Esophagus muscularis mucosa (tissue), 4 donors: Measurements from ENCODE around the gene RNGTT. TPM values are rescaled to one million over a fixed set of nuclear protein-coding genes. Genes with fewer than 3 reads are reported as not detected.
A peak's percentile ranks its signal among the peaks of the same experiment; 100 is the strongest.

ENCODE experiments used
- DNase-seq: peaks from one replicate; pipeline ENCODE4 v3.0.0-alpha.2; 2017; ENCODE audit errors: extremely low spot score
- H3K27ac ChIP-seq, 4 donors: fragments of 200-600 bp; sonication (generic); replicated peaks in 1 of 4; 1 replicate in 3 of 4; 2 replicates in 1 of 4; pipeline ENCODE4 v1.5.1; 2016 to 2019; ENCODE audit warnings: mild to moderate bottlenecking in 1 of 4
- H3K27me3 ChIP-seq, 4 donors: fragments of 200-600 bp; sonication (generic); one replicate each; pipeline versions ENCODE4 v1.5.1 to v1.6.0; 2016 to 2019
- H3K36me3 ChIP-seq, 4 donors: fragments of 200-600 bp; sonication (generic); one replicate each; pipeline ENCODE4 v1.5.1; 2016 to 2019
- H3K4me1 ChIP-seq, 4 donors: fragments of 200-600 bp; sonication (generic); one replicate each; pipeline ENCODE4 v1.5.1; 2016 to 2019
- H3K4me3 ChIP-seq, 4 donors: fragments of 200-600 bp; sonication (generic); 1 replicate in 2 of 4; 2 replicates in 2 of 4; pipeline ENCODE4 v1.5.1; 2016 to 2019; ENCODE audit warnings: mild to moderate bottlenecking in 4 of 4, moderate library complexity in 1 of 4
- H3K9me3 ChIP-seq, 4 donors: fragments of 200-600 bp; sonication (generic); 1 replicate in 3 of 4; 2 replicates in 1 of 4; pipeline ENCODE4 v1.5.1; 2016 to 2019
- CTCF ChIP-seq, 3 experiments: fragments of 200-600 bp in 2 of 3; fragments of 450-650 bp in 1 of 3; sonication (generic) in 2 of 3; IDR thresholded peaks; one replicate each; pipeline ENCODE4 v1.5.1; 2017 to 2019; ENCODE audit warnings: antibody characterized with exemption in 3 of 3, mild to moderate bottlenecking in 2 of 3, moderate library complexity in 1 of 3
- EP300 ChIP-seq: sonication (generic); formaldehyde crosslinking; IDR thresholded peaks from one replicate; pipeline ENCODE4 v1.6.1; 2017; ENCODE audit warnings: antibody characterized with exemption
- POLR2A ChIP-seq: fragments of 450-650 bp; IDR thresholded peaks from one replicate; pipeline ENCODE4 v1.6.1; 2017; ENCODE audit warnings: antibody characterized with exemption, moderate library complexity, mild to moderate bottlenecking, low read depth
- POLR2AphosphoS5 ChIP-seq, 2 donors: sonication (generic); formaldehyde crosslinking; IDR thresholded peaks; one replicate each; pipeline ENCODE4 v1.6.1; 2017; ENCODE audit warnings: antibody characterized with exemption in 2 of 2
- WGBS: methylation state at CpG from one replicate; pipeline ENCODE4 v1.1.5; 2018; 5-methylcytosine and 5-hydroxymethylcytosine counted together
- intact Hi-C: fragments of 100-400 bp; cut with DNase I; formaldehyde crosslinking; loops from one replicate; pipeline ENCODE4 v1.15.1; 2023
- total RNA-seq, 4 donors: library from RNA; depleted of rRNA; stranded (reverse); fragments of >200 nt; gene quantifications; one replicate each; pipeline versions ENCODE4 v1.1.0 to v1.2.1, GENCODE V29; 2016

The RNGTT gene
- total RNA-seq, 4 donors from 2014 or later = 10.7 to 13.9 (median 12.0) TPM

- H3K27ac ChIP-seq = no peak overlapping the region
- H3K36me3 ChIP-seq = peaks cover 0 to 5% (median 2%) of the 10 kb centered on the region in 4 donors
- H3K4me3 ChIP-seq = no peak overlapping the region
- H3K27me3 ChIP-seq = no peaks in the 10 kb centered on the region
- DNase-seq = no peak
- no peaks in the 10 kb centered on the region for H3K4me1 ChIP-seq
- intact Hi-C loops = no loop called here
- TF ChIP-seq POLR2AphosphoS5 (IDR thresholded peaks at IDR 0.05) (no peak), EP300 (no peak), POLR2A (no peak), CTCF (IDR thresholded peaks at IDR 0.05) (no peak)
- WGBS = 94% methylated on average over 3 of the region's 3 CpGs
- no peaks in the 10 kb centered on the region for H3K9me3 ChIP-seq
These were observed 353.4 kb downstream of the RNGTT start for GRCh38 chr6:88609983-88610382.

- Histone ChIP-seq H3K4me3 (no peak overlapping the region), H3K27ac (no peak overlapping the region), H3K36me3 (no peaks in the 10 kb centered on the region), H3K27me3 (no peaks in the 10 kb centered on the region), H3K9me3 (no peaks in the 10 kb centered on the region), H3K4me1 (no peaks in the 10 kb centered on the region)
- 70% methylated on average over 3 of the region's 3 CpGs for WGBS
- intact Hi-C loops = no loop called here
- no peak for TF ChIP-seq EP300
- no peak for TF ChIP-seq CTCF (IDR thresholded peaks at IDR 0.05)
- no peak for TF ChIP-seq POLR2A
- no peak for TF ChIP-seq POLR2AphosphoS5 (IDR thresholded peaks at IDR 0.05)
- DNase-seq = no peak
These were observed 358.1 kb downstream of the RNGTT start for GRCh38 chr6:88605271-88605670.

- no peak for DNase-seq
- Histone ChIP-seq H3K27ac (no peak overlapping the region), H3K4me3 (no peak overlapping the region), H3K36me3 (no peaks in the 10 kb centered on the region), H3K9me3 (no peaks in the 10 kb centered on the region), H3K27me3 (no peaks in the 10 kb centered on the region), H3K4me1 (peaks cover 0 to 4% (median 0%) of the 10 kb centered on the region in 4 donors)
- intact Hi-C loops = no loop called here
- 85% methylated on average over 6 of the region's 6 CpGs for WGBS
- TF ChIP-seq POLR2AphosphoS5 (IDR thresholded peaks at IDR 0.05) = no peak
- TF ChIP-seq EP300 = no peak
- TF ChIP-seq POLR2A = no peak
- TF ChIP-seq CTCF (IDR thresholded peaks at IDR 0.05) = no peak
These were observed 363.8 kb downstream of the RNGTT start for GRCh38 chr6:88599571-88599970.

- Histone ChIP-seq H3K36me3 (no peaks in the 10 kb centered on the region), H3K27me3 (no peaks in the 10 kb centered on the region), H3K9me3 (no peaks in the 10 kb centered on the region), H3K4me3 (no peak overlapping the region), H3K4me1 (peaks cover 0 to 4% (median 0%) of the 10 kb centered on the region in 4 donors), H3K27ac (no peak overlapping the region)
- TF ChIP-seq EP300 (no peak), CTCF (IDR thresholded peaks at IDR 0.05) (no peak), POLR2A (no peak), POLR2AphosphoS5 (IDR thresholded peaks at IDR 0.05) (no peak)
- DNase-seq = no peak
- WGBS = 87% methylated on average over 3 of the region's 4 CpGs
- intact Hi-C loops = no loop called here
These were observed 366.6 kb downstream of the RNGTT start for GRCh38 chr6:88596801-88597200.

- Histone ChIP-seq H3K4me1 (peaks cover 0 to 16% (median 15%) of the 10 kb centered on the region in 4 donors), H3K27ac (no peak overlapping the region), H3K4me3 (no peak overlapping the region), H3K27me3 (peaks cover 0 to 12% (median 0%) of the 10 kb centered on the region in 4 donors), H3K36me3 (no peaks in the 10 kb centered on the region), H3K9me3 (no peaks in the 10 kb centered on the region)
- no peak for TF ChIP-seq POLR2AphosphoS5 (IDR thresholded peaks at IDR 0.05)
- no peak for TF ChIP-seq CTCF (IDR thresholded peaks at IDR 0.05)
- TF ChIP-seq POLR2A = no peak
- no peak for TF ChIP-seq EP300
- WGBS = 62% methylated on average over 3 of the region's 3 CpGs
- intact Hi-C loops = no loop called here
- DNase-seq = peak; percentile 84
These were observed 374.5 kb downstream of the RNGTT start for GRCh38 chr6:88588938-88589337.
